CD4-positive, alpha-beta memory T cell (primary cell): ENCODE data around the gene CD4. TPM values are rescaled to one million over a fixed set of nuclear protein-coding genes. Genes with fewer than 3 reads are reported as not detected.
A peak's percentile ranks its signal among the peaks of the same experiment; 100 is the strongest.

Experiments
- CTCF ChIA-PET: fragments of 350-600 bp; sonication (Branson Sonifier 250); formaldehyde crosslinking; loops from one replicate; lab custom pipeline; 2021; ENCODE audit warnings: inconsistent platforms; ENCODE audit not compliant: partially characterized antibody; lab: Charles Lee
- POLR2A ChIA-PET: fragments of 350-600 bp; sonication (Branson Sonifier 250); formaldehyde crosslinking; loops from one replicate; lab custom pipeline; 2021; ENCODE audit not compliant: partially characterized antibody; lab: Charles Lee
- DNase-seq, 5 donors: peaks; one replicate each; pipeline versions ENCODE4 v3.0.0 to v3.0.0-alpha.2; 2020 to 2022; ENCODE audit warnings: mixed read lengths in 1 of 5
- H3K27ac ChIP-seq: one replicate; pipeline ENCODE4 v1.7.0; 2013; ENCODE audit warnings: low read depth, low read length
- H3K27me3 ChIP-seq: 2 replicates; pipeline ENCODE4 v1.7.0; 2013; ENCODE audit warnings: mild to moderate bottlenecking, low read length, moderate library complexity; ENCODE audit not compliant: insufficient read depth
- H3K36me3 ChIP-seq: 2 replicates; pipeline ENCODE4 v1.7.0; 2013; ENCODE audit warnings: mild to moderate bottlenecking, low read length, moderate library complexity; ENCODE audit not compliant: insufficient read depth
- H3K4me1 ChIP-seq: 2 replicates; pipeline ENCODE4 v1.7.0; 2013; ENCODE audit warnings: mild to moderate bottlenecking, low read length, moderate library complexity; ENCODE audit not compliant: insufficient read depth
- H3K4me3 ChIP-seq, 2 donors: one replicate each; pipeline ENCODE4 v1.7.0; 2013; ENCODE audit warnings: low read length in 2 of 2, mild to moderate bottlenecking in 1 of 2
- H3K9me3 ChIP-seq, 2 donors: one replicate each; pipeline ENCODE4 v1.7.0; 2013; ENCODE audit warnings: low read length in 2 of 2, control low read depth in 1 of 2; ENCODE audit not compliant: control insufficient read depth in 1 of 2
- H3K27ac Mint-ChIP-seq, 7 donors: one replicate each; pipeline ENCODE4 v1.8.0; 2020 to 2021; ENCODE audit warnings: mixed read lengths in 7 of 7, mild to moderate bottlenecking in 6 of 7, inconsistent platforms in 3 of 7, moderate library complexity in 3 of 7
- H3K27me3 Mint-ChIP-seq, 2 donors: one replicate each; pipeline ENCODE4 v1.8.0; 2020 to 2021; ENCODE audit warnings: mixed read lengths in 2 of 2
- H3K36me3 Mint-ChIP-seq, 2 donors: one replicate each; pipeline ENCODE4 v1.8.0; 2020 to 2021; ENCODE audit warnings: mixed read lengths in 2 of 2, inconsistent platforms in 1 of 2, mild to moderate bottlenecking in 1 of 2
- H3K4me1 Mint-ChIP-seq, 4 donors: one replicate each; pipeline ENCODE4 v1.8.0; 2020 to 2021; ENCODE audit warnings: mixed read lengths in 4 of 4, mild to moderate bottlenecking in 1 of 4
- H3K4me3 Mint-ChIP-seq, 8 donors: one replicate each; pipeline ENCODE4 v1.8.0; 2020 to 2021; ENCODE audit warnings: mixed read lengths in 8 of 8, mild to moderate bottlenecking in 7 of 8, moderate library complexity in 6 of 8, inconsistent platforms in 3 of 8
- H3K9me3 Mint-ChIP-seq, 8 donors: one replicate each; pipeline ENCODE4 v1.8.0; 2020 to 2021; ENCODE audit warnings: mixed read lengths in 8 of 8, mild to moderate bottlenecking in 5 of 8, inconsistent platforms in 3 of 8, moderate library complexity in 1 of 8
- intact Hi-C: fragments of 100-400 bp; cut with micrococcal nuclease; formaldehyde crosslinking; loops from one replicate; pipeline ENCODE4 v1.15.1; 2023
- polyA plus RNA-seq, 2 donors: library from polyadenylated mRNA; unstranded; fragments of 300-500 nt; fragmentation: Illumina TruSeq; gene quantifications; one replicate each; pipeline ENCODE4 v1.2.3, GENCODE V29; 2021
- total RNA-seq, 2 experiments: library from RNA; stranded (reverse); gene quantifications; one replicate each; pipeline ENCODE4 v1.2.3, GENCODE V29; 2021

The CD4 gene
- total and polyA plus RNA-seq, 4 experiments from 2014 or later: 251 to 456 (median 288) TPM

DNA sequence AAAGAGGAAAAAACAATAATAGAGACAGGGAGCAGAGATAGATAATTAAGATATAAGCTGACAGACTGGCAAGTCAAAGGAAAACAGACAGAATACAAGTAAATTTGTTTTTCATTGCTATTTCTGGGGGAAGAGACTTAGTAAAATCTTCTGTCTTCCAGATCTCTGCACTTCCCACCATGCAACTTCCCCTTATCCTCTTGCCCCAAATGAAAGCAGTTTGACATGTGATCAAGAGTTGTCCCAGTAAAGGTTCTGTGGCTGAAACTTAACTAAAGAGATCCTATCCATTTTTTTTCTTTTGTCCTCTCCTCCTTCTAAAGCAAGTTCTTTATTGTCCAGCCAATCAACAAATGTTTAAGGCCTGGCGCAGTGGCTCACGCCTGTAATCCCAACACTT lies 34.9 kb upstream of the CD4 start:
- H3K27ac Mint-ChIP-seq: peak overlapping the region in 3 of 7 donors; percentile 6 to 100 (median 99)
- intact Hi-C loops: no loop called here
- peaks cover 13% of the 10 kb centered on the region for H3K4me1 ChIP-seq

DNA sequence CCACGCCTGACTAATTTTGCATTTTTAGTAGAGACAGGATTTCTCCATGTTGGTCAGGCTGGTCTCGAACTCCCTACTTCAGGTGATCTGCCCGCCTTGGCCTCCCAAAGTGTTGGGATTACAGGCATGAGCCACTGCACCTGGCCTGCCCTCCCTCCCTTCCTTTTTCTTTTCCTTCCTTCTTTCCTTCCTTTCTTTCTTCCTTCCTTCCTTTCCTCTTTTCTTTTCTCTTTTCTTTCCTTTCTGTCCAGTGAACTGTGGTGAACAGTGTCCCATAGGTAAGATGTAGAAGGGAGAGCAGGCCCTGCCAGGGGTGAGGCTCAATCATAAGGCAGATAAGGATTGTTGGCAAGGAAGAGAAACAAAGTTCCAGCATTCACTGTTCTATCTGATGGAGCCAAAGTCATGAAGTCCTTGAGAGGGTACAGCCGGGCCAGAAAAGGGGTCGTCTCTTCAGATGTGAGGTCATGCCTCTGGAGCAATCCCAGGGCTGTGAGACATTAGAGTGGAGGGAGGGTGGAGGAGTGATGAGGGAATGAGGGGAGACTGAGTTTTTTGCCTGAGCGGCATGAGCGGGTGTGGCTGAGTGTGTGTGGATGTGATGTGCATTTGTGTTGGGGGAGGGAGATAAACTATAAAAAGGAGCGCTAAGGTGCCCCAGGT lies 32.2 kb upstream of the CD4 start:
- Histone ChIP-seq H3K4me3 (no peak overlapping the region), H3K4me1 (peaks cover 5% of the 10 kb centered on the region), H3K36me3 (no peaks in the 10 kb centered on the region), H3K27ac (no peak overlapping the region), H3K9me3 (no peaks in the 10 kb centered on the region), H3K27me3 (no peaks in the 10 kb centered on the region)
- Mint-ChIP-seq H3K27ac (peak overlapping the region in 1 of 7 donors; percentile 19), H3K4me1 (peaks cover 5 to 16% (median 11%) of the 10 kb centered on the region in 4 donors), H3K27me3 (peaks cover 0 to 5% of the 10 kb centered on the region in 2 donors), H3K4me3 (no peak overlapping the region), H3K36me3 (peaks cover 0 to 7% of the 10 kb centered on the region in 2 donors), H3K9me3 (no peaks in the 10 kb centered on the region)
- POLR2A ChIA-PET: interaction anchor here (0.7 kb wide), 1 partner anchor 68 kb away, joined by 3 read pairs; no protein-coding TSS in a partner anchor
- CTCF ChIA-PET: interaction anchor here (1.3 to 13.5 kb wide), 4 partner anchors 19 to 79 kb away, joined by 5 to 343 read pairs (median 74); partner anchors contain the start of genes GPR162, LAG3 and PTMS
- intact Hi-C loops: no loop called here
- no peak for DNase-seq

More for the DNA sequence above, 34.9 kb upstream of the CD4 start:
- POLR2A ChIA-PET: interaction anchor here (1.8 to 4.6 kb wide), 16 partner anchors 12 to 118 kb away, joined by 9 to 52 read pairs (median 28); partner anchors contain the start of genes CD4, CDCA3, COPS7A and GPR162
- H3K9me3 Mint-ChIP-seq: no peaks in the 10 kb centered on the region
- H3K27me3 Mint-ChIP-seq: peaks cover 0 to 5% of the 10 kb centered on the region in 2 donors
- H3K4me3 Mint-ChIP-seq: peak overlapping the region in 3 of 8 donors; percentile 1 to 29 (median 25)
- H3K36me3 Mint-ChIP-seq: peaks cover 0 to 28% of the 10 kb centered on the region in 2 donors
- CTCF ChIA-PET: interaction anchor here (0.5 to 13.5 kb wide), 24 partner anchors 9 to 158 kb away, joined by 3 to 343 read pairs (median 10); partner anchors contain the start of genes CD4, CDCA3, COPS7A and GPR162
- Histone ChIP-seq H3K27me3 (no peaks in the 10 kb centered on the region), H3K4me3 (no peak overlapping the region), H3K36me3 (peaks cover 19% of the 10 kb centered on the region), H3K9me3 (no peaks in the 10 kb centered on the region), H3K27ac (no peak overlapping the region)
- peaks cover 10 to 26% (median 18%) of the 10 kb centered on the region in 4 donors for H3K4me1 Mint-ChIP-seq
- DNase-seq: no peak

- Mint-ChIP-seq H3K4me1 (peaks cover 2 to 7% (median 3%) of the 10 kb centered on the region in 4 donors), H3K27me3 (peaks cover 0 to 5% of the 10 kb centered on the region in 2 donors), H3K36me3 (no peaks in the 10 kb centered on the region), H3K4me3 (no peak overlapping the region), H3K9me3 (no peaks in the 10 kb centered on the region), H3K27ac (peak overlapping the region in 3 of 7 donors; percentile 17 to 66 (median 36))
- CTCF ChIA-PET: interaction anchor here (1.3 to 13.5 kb wide), 5 partner anchors 18 to 77 kb away, joined by 4 to 343 read pairs (median 6); partner anchors contain the start of genes GPR162, LAG3 and PTMS
- POLR2A ChIA-PET: interaction anchor here (1.2 to 1.4 kb wide), 2 partner anchors 24 to 31 kb away, joined by 3 read pairs; partner anchors contain the start of gene CD4
- H3K27me3 ChIP-seq: no peaks in the 10 kb centered on the region
- no peaks in the 10 kb centered on the region for H3K4me1 ChIP-seq
- no peak for DNase-seq
- no peak overlapping the region for H3K4me3 ChIP-seq
- intact Hi-C loops: no loop called here
- no peaks in the 10 kb centered on the region for H3K9me3 ChIP-seq
- H3K36me3 ChIP-seq: no peaks in the 10 kb centered on the region
- no peak overlapping the region for H3K27ac ChIP-seq
Measured at GRCh38 chr12:6758506-6759095, 30.7 kb upstream of the CD4 start.

- Mint-ChIP-seq H3K4me1 (peaks cover 5 to 12% (median 8%) of the 10 kb centered on the region in 4 donors), H3K27ac (peak overlapping the region in 1 of 7 donors; percentile 69), H3K36me3 (no peaks in the 10 kb centered on the region), H3K4me3 (no peak overlapping the region), H3K27me3 (peaks cover 5 to 10% of the 10 kb centered on the region in 2 donors), H3K9me3 (no peaks in the 10 kb centered on the region)
- ChIA-PET POLR2A (interaction anchor here (1.4 kb wide), 1 partner anchor 30 kb away, joined by 3 read pairs; the partner anchor contains the start of gene CD4), CTCF (interaction anchor here (1.0 to 13.5 kb wide), 5 partner anchors 16 to 75 kb away, joined by 3 to 343 read pairs (median 4); partner anchors contain the start of genes GPR162, LAG3 and PTMS)
- no peak for DNase-seq
- intact Hi-C loops: no loop called here
- Histone ChIP-seq H3K4me1 (peaks cover 8% of the 10 kb centered on the region), H3K27me3 (no peaks in the 10 kb centered on the region), H3K4me3 (no peak overlapping the region), H3K36me3 (no peaks in the 10 kb centered on the region), H3K9me3 (no peaks in the 10 kb centered on the region), H3K27ac (no peak overlapping the region)
Measured at GRCh38 chr12:6759741-6760140, 29.6 kb upstream of the CD4 start.

GRCh38 chr12:6763380-6763779 lies 25.9 kb upstream of the CD4 start:
- Mint-ChIP-seq H3K36me3 (peaks cover 0 to 1% of the 10 kb centered on the region in 2 donors), H3K27ac (no peak overlapping the region), H3K4me1 (peaks cover 15 to 38% (median 27%) of the 10 kb centered on the region in 4 donors), H3K9me3 (peaks cover 0 to 2% (median 0%) of the 10 kb centered on the region in 8 donors), H3K27me3 (peaks cover 19% of the 10 kb centered on the region in 2 donors), H3K4me3 (peak overlapping the region in 2 of 8 donors; percentile 13 to 31)
- Histone ChIP-seq H3K4me1 (peaks cover 27% of the 10 kb centered on the region), H3K27me3 (peaks cover 15% of the 10 kb centered on the region), H3K36me3 (no peaks in the 10 kb centered on the region), H3K4me3 (no peak overlapping the region), H3K9me3 (no peaks in the 10 kb centered on the region), H3K27ac (no peak overlapping the region)
- intact Hi-C loops: no loop called here
- ChIA-PET POLR2A (interaction anchor here (1.0 kb wide), 1 partner anchor 70 kb away, joined by 3 read pairs; no protein-coding TSS in a partner anchor), CTCF (interaction anchor here (0.9 to 13.5 kb wide), 4 partner anchors 9 to 73 kb away, joined by 3 to 343 read pairs (median 9); partner anchors contain the start of genes LAG3, MLF2 and PTMS)
- DNase-seq: no peak

DNA sequence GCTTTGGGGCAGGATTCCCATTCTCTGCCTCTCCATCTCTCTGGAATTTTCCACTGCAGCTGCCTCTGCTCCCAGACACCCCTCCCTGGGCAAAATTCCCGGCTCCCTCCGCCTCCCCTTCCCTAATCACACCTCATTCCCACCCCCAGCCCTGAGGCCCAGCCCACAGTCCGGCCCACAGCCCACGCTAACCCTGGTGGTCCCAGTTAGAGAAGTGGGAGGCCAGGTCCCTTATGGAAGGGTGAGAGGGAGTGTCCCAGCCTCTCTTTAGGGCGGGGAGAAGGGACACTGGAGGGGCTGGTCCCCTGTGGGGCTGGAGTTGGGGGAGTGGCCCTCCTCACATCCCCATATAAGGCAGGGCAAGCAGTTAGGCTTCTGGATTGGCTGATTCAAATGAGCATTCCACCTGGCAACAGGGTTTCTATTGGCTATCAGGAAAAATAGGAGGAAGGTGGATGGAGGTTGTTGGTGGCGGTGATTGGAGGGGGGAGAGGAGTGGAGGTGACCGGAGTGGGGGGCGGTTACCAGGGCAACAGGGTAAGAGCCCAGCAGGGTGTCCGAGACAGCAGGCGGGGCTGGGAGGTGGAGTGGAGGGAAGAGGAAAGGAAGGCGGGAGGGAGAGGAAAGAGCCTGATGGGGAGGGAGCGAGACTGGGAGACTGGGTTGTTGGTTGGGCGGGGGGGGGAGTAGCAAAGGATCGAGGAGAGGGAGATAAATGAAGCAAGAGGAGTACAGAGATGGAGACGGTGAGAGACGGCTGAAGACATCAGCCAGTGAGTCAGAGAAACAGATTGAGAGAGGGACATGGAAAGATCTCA lies 25.1 kb upstream of the CD4 start:
- POLR2A ChIA-PET: interaction anchor here (1.0 to 4.1 kb wide), 4 partner anchors 11 to 69 kb away, joined by 3 to 44 read pairs (median 22); partner anchors contain the start of genes CD4 and MLF2

More for the DNA sequence above, 25.1 kb upstream of the CD4 start:
- H3K27me3 ChIP-seq: peaks cover 15% of the 10 kb centered on the region
- CTCF ChIA-PET: interaction anchor here (0.9 to 23.3 kb wide), 8 partner anchors 7 to 72 kb away, joined by 3 to 343 read pairs (median 24); partner anchors contain the start of genes GPR162, LAG3, MLF2 and PTMS
- Mint-ChIP-seq H3K4me3 (peak overlapping the region; percentile 3 to 72 (median 62)), H3K27me3 (peaks cover 16 to 25% of the 10 kb centered on the region in 2 donors), H3K36me3 (peaks cover 0 to 1% of the 10 kb centered on the region in 2 donors), H3K9me3 (peaks cover 0 to 2% (median 0%) of the 10 kb centered on the region in 8 donors), H3K27ac (peak overlapping the region in 2 of 7 donors; percentile 31 to 46), H3K4me1 (peaks cover 15 to 40% (median 28%) of the 10 kb centered on the region in 4 donors)
- no peak overlapping the region for H3K27ac ChIP-seq
- no peak overlapping the region for H3K4me3 ChIP-seq
- H3K4me1 ChIP-seq: peaks cover 27% of the 10 kb centered on the region
- intact Hi-C loops: no loop called here
- peak; percentile 47 to 79 (median 56) for DNase-seq
- H3K36me3 ChIP-seq: no peaks in the 10 kb centered on the region
- no peaks in the 10 kb centered on the region for H3K9me3 ChIP-seq
